Tibial artery (tissue), 4 donors: ENCODE data around the gene ETV2.
"Not testable (repeated sequence)": the region's sequence is repeated elsewhere in the genome, so short reads cannot be mapped to it uniquely, and the experiment has no call there.

Experiments used
- DNase-seq, 2 donors: peaks; one replicate each; pipeline ENCODE4 v3.0.0-alpha.2; 2019
- H3K27ac ChIP-seq, 2 donors: fragments of 200-600 bp; sonication (generic) in 1 of 2; 1 replicate in 1 of 2; 2 replicates in 1 of 2; pipeline ENCODE4 v1.5.1; 2018 to 2019; ENCODE audit warnings: mild to moderate bottlenecking in 1 of 2
- H3K27me3 ChIP-seq, 2 donors: fragments of 200-600 bp; sonication (generic) in 1 of 2; one replicate each; pipeline versions ENCODE4 v1.5.1 to v1.6.0; 2016 to 2019
- H3K36me3 ChIP-seq, 3 donors: fragments of 200-600 bp; sonication (generic) in 2 of 3; one replicate each; pipeline ENCODE4 v1.5.1; 2016 to 2019; ENCODE audit warnings: mild to moderate bottlenecking in 2 of 3
- H3K4me1 ChIP-seq, 4 donors: fragments of 200-600 bp; sonication (generic) in 2 of 4; 1 replicate in 3 of 4; 2 replicates in 1 of 4; pipeline ENCODE4 v1.5.1; 2016 to 2019
- H3K4me3 ChIP-seq, 2 donors: fragments of 200-600 bp; sonication (generic) in 1 of 2; 1 replicate in 1 of 2; 2 replicates in 1 of 2; pipeline ENCODE4 v1.5.1; 2018 to 2019; ENCODE audit warnings: mild to moderate bottlenecking in 2 of 2
- H3K9me3 ChIP-seq, 3 donors: fragments of 200-600 bp; sonication (generic) in 1 of 3; one replicate each; pipeline ENCODE4 v1.5.1; 2016 to 2019
- intact Hi-C: fragments of 100-400 bp; cut with DNase I; formaldehyde crosslinking; loops from one replicate; pipeline ENCODE4 v1.15.0; 2023; ENCODE audit warnings: low total_unique reads
- TF ChIP-seq, protein P1 (sequence below), 2 experiments: fragments of 200-600 bp in 1 of 2; fragments of 450-650 bp in 1 of 2; IDR thresholded peaks; one replicate each; pipeline ENCODE4 v1.5.1; 2017 to 2019; ENCODE audit warnings: antibody characterized with exemption in 2 of 2, mild to moderate bottlenecking in 1 of 2, moderate library complexity in 1 of 2

The ETV2 gene

DNA sequence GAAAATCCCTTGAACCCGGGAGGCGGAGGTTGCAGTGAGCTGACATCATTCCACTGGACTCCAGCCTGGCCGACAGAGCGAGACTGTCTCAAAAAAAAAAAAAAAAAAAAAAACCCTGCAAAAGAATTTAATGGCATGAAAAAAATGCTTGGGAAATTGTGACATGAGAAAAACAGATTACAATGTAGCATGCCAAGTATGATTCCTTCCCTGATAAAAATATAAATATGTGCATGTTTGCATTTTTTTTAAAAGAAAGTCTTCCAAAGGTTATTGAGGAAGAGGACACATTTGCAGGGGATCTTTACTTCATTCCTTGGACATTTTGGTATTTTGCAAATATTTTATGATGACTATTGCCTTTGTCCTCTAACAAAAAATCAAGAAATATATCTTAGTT lies 48.3 kb downstream of the ETV2 start:
- intact Hi-C loops: no loop called here
- TF ChIP-seq, protein P1, sequence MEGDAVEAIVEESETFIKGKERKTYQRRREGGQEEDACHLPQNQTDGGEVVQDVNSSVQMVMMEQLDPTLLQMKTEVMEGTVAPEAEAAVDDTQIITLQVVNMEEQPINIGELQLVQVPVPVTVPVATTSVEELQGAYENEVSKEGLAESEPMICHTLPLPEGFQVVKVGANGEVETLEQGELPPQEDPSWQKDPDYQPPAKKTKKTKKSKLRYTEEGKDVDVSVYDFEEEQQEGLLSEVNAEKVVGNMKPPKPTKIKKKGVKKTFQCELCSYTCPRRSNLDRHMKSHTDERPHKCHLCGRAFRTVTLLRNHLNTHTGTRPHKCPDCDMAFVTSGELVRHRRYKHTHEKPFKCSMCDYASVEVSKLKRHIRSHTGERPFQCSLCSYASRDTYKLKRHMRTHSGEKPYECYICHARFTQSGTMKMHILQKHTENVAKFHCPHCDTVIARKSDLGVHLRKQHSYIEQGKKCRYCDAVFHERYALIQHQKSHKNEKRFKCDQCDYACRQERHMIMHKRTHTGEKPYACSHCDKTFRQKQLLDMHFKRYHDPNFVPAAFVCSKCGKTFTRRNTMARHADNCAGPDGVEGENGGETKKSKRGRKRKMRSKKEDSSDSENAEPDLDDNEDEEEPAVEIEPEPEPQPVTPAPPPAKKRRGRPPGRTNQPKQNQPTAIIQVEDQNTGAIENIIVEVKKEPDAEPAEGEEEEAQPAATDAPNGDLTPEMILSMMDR (IDR thresholded peaks at IDR 0.05): no peak
- Histone ChIP-seq H3K36me3 (no peaks in the 10 kb centered on the region), H3K9me3 (no peaks in the 10 kb centered on the region), H3K4me3 (no peak overlapping the region), H3K27ac (no peak overlapping the region), H3K4me1 (peaks cover 0 to 5% (median 0%) of the 10 kb centered on the region in 4 donors), H3K27me3 (no peaks in the 10 kb centered on the region)
- DNase-seq: no peak

DNA sequence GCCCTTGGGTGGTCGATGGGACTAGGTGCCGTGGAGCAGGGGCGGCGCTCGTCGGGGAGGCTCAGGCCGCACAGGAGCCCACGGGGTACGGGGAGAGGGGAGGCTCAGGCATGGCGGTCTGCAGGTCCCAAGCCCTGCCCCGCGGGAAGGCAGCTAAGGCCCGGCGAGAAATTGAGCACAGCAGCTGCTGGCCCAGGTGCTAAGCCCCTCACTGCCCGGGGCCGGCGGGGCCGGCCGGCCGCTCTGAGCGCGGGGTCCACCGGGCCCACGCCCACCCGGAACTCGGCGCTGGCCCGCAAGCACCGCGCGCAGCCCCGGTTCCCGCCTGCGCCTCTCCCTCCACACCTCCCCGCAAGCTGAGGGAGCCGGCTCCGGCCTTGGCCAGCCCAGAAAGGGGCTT lies 49.6 kb downstream of the ETV2 start:
- H3K27ac ChIP-seq, H3K27me3 ChIP-seq, DNase-seq, intact Hi-C loops, H3K4me3 ChIP-seq, H3K4me1 ChIP-seq, H3K9me3 ChIP-seq, H3K36me3 ChIP-seq: not testable (repeated sequence)

DNA sequence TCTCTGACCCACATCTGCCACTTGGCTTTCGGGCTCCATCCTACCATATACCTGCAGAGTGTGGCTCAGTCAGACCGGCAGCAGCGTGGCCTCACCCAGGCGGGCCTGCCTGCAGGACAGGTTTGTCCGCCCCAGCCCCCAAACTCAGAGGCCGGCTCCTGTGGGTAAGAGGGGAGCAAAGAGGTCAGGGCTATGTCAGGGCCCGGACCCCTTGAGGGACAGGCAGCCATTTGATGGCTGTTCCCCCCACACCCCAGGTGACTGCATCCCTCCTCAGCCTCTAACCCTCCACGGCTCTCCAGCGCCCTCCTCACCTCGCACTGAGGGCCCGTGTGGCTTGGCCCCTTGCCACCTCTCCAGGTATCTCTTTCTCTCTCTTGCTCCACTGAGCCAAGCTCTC lies 50.5 kb downstream of the ETV2 start:
- no peak overlapping the region for H3K4me3 ChIP-seq
- peaks cover 0 to 5% (median 0%) of the 10 kb centered on the region in 4 donors for H3K4me1 ChIP-seq
- H3K9me3 ChIP-seq: no peaks in the 10 kb centered on the region
- no peaks in the 10 kb centered on the region for H3K36me3 ChIP-seq
- TF ChIP-seq, protein P1 (IDR thresholded peaks at IDR 0.05): no peak
- H3K27ac ChIP-seq: no peak overlapping the region
- intact Hi-C loops: loop anchor here (2.0 kb wide), 1 partner anchor 25 kb away; no protein-coding TSS in a partner anchor
- no peaks in the 10 kb centered on the region for H3K27me3 ChIP-seq
- no peak for DNase-seq

DNA sequence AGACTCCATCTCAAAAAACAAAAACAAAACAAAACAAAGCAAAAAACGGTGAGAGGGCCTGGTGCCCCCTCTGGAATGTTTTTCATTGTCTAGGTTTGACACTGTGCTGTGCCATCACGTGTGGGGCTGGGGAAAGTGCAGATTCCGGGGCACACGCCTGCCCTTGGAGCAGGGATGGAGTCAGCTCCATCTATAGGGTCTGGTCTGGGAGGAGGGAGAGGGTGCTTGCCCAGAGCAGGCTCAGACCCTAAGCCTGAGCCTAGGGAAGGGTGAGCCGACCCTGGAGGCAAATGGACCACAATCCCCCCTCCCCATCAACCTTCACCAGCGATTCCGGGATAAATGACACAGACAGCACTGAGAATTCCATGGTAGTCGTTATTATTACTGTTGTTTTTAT lies 51.9 kb downstream of the ETV2 start:
- DNase-seq: no peak
- peaks cover 0 to 5% (median 0%) of the 10 kb centered on the region in 4 donors for H3K4me1 ChIP-seq
- peaks cover 0 to 2% of the 10 kb centered on the region in 2 donors for H3K27me3 ChIP-seq
- TF ChIP-seq, protein P1 (IDR thresholded peaks at IDR 0.05): no peak
- H3K4me3 ChIP-seq: no peak overlapping the region
- intact Hi-C loops: loop anchor here (2.0 kb wide), 1 partner anchor 23 kb away; no protein-coding TSS in a partner anchor
- H3K27ac ChIP-seq: no peak overlapping the region
- H3K36me3 ChIP-seq: no peaks in the 10 kb centered on the region
- H3K9me3 ChIP-seq: no peaks in the 10 kb centered on the region

DNA sequence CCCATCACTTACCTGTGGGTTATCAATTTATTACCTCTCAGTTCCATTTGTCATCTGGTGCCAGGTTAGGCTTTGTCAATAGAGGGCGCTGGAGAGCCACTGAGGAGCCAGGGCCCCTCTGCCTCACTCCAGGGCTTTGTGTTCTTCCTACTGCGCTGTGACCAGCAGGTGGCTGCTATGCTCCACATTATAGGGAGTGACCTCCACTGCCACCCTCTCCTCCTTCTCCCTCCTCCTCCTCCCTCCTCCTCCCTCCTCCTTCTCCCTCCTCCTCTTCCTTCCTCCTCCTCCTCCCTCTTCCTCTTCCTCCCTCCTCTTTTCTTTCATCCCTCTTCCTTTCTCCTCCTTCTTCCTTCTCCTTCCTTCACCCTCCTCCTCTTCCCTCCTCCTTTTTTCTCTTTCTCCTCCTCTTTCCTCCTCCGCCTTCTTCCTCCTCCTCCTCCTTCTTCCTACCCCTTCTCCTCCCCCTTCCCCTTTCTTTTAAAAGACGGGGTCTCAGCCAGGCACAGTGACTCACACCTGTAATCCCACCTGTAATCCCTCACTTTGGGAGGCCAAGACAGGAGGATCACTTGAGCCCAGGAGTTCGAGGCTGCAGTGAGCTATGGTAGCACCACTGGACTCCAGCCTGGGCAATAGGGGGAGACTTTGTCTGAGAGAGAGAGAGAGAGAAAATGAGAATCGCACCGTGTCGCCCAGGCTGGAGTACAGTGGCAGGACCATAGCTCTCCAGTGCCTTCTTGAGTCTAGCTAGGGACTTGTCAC lies 52.5 kb downstream of the ETV2 start:
- Histone ChIP-seq H3K27me3 (peaks cover 0 to 5% of the 10 kb centered on the region in 2 donors), H3K9me3 (no peaks in the 10 kb centered on the region), H3K4me1 (peaks cover 0 to 5% (median 0%) of the 10 kb centered on the region in 4 donors), H3K4me3 (no peak overlapping the region), H3K27ac (no peak overlapping the region), H3K36me3 (no peaks in the 10 kb centered on the region)
- TF ChIP-seq, protein P1 (IDR thresholded peaks at IDR 0.05): peak; percentile 95
- peak; percentile 86 to 91 for DNase-seq
- intact Hi-C loops: loop anchor here (2.0 kb wide), 1 partner anchor 23 kb away; no protein-coding TSS in a partner anchor
